ENCODE measurements around the gene LTO1.

DNA sequence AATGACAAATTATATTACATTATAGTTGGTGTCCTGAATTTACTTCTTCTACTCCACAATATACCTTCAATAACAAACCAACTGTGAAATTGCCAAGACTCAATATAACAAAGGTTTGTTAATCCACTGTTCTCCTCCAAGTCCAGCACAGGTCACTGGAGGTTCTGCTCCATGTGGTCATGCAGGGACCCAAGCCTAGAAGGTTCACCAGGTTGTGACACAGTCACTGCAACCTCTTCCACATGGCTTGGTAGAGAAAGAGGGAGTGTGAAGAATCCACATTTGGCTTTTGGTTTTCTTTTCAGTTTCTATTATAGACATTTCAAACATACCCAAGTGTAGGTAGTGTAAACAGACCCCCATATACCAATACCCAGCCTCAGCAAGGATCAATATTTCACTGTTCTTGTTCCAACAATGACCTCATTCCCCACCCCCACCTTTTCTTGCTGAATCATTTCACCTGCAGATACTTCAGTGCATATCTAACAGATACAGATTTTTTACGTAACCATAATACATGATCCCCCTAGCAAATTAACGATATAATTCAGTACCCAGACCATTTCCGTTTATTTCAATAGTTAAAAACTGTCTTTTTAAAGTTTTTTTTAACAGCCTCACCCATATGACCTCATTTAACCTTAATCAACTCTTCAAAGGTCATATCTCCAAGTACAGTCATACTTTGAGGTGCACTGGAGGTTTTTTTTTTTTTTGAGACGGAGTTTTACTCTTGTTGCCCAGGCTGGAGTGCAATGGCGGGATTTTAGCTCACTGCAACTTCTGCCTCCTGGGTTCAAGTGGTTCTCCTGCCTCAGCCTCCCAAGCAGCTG lies 14.5 kb upstream of the LTO1 start:
- TF ChIP-seq, protein P1, sequence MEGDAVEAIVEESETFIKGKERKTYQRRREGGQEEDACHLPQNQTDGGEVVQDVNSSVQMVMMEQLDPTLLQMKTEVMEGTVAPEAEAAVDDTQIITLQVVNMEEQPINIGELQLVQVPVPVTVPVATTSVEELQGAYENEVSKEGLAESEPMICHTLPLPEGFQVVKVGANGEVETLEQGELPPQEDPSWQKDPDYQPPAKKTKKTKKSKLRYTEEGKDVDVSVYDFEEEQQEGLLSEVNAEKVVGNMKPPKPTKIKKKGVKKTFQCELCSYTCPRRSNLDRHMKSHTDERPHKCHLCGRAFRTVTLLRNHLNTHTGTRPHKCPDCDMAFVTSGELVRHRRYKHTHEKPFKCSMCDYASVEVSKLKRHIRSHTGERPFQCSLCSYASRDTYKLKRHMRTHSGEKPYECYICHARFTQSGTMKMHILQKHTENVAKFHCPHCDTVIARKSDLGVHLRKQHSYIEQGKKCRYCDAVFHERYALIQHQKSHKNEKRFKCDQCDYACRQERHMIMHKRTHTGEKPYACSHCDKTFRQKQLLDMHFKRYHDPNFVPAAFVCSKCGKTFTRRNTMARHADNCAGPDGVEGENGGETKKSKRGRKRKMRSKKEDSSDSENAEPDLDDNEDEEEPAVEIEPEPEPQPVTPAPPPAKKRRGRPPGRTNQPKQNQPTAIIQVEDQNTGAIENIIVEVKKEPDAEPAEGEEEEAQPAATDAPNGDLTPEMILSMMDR (IDR thresholded peaks at IDR 0.05): no peak
- no peak for TF ChIP-seq POLR2A (IDR thresholded peaks at IDR 0.05; ENCODE audit: low read depth)
